ENCODE results near the gene MAOB.
A peak's percentile ranks its signal among the peaks of the same experiment; 100 is the strongest.

Gene MAOB

GRCh38 chrX:43870011-43870410, 12.2 kb downstream of the MAOB start:
- TF ChIP-seq GATA3 (IDR thresholded peaks at IDR 0.05; ENCODE audit: low read depth, low read length) = no peak
- no peak for TF ChIP-seq GATA2 (IDR thresholded peaks at IDR 0.05; ENCODE audit: low read depth, low read length)

DNA sequence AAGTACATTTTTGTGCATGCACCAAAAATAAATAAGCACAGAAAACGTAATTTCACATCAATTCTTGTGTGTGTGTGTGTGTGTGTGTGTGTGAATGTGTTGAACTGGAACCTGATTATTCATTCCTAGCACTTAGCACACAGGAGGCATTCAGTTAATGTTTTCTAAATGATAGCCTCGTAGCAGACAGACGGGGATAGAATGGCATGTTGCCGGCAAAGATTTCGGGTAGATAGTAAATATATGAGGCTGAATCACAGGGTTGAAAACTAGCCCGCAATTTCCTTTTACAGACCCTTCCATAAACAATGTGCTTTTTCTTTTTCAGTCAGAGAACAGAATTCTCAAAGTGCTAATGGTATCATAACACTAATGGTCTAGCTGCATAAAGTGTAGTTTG, 13.5 kb downstream of the MAOB start:
- TF ChIP-seq GATA2 (IDR thresholded peaks at IDR 0.05; ENCODE audit: low read depth, low read length) (peak; percentile 64; the same call in 1 of the 2 replicates), GATA3 (IDR thresholded peaks at IDR 0.05; ENCODE audit: low read depth, low read length) (no peak)

- no peak for TF ChIP-seq GATA2 (IDR thresholded peaks at IDR 0.05; ENCODE audit: low read depth, low read length)
- TF ChIP-seq GATA3 (IDR thresholded peaks at IDR 0.05; ENCODE audit: low read depth, low read length) = no peak
Observed at GRCh38 chrX:43866423-43866822, 15.8 kb downstream of the MAOB start.

- TF ChIP-seq GATA2 (IDR thresholded peaks at IDR 0.05; ENCODE audit: low read depth, low read length) (no peak), GATA3 (IDR thresholded peaks at IDR 0.05; ENCODE audit: low read depth, low read length) (no peak)
Observed at GRCh38 chrX:43865791-43866190, 16.5 kb downstream of the MAOB start.

GRCh38 chrX:43862434-43862833, 19.8 kb downstream of the MAOB start:
- TF ChIP-seq GATA2 (IDR thresholded peaks at IDR 0.05; ENCODE audit: low read depth, low read length) (no peak), GATA3 (IDR thresholded peaks at IDR 0.05; ENCODE audit: low read depth, low read length) (no peak)

GRCh38 chrX:43861750-43862149, 20.5 kb downstream of the MAOB start:
- no peak for TF ChIP-seq GATA2 (IDR thresholded peaks at IDR 0.05; ENCODE audit: low read depth, low read length)
- TF ChIP-seq GATA3 (IDR thresholded peaks at IDR 0.05; ENCODE audit: low read depth, low read length) = no peak

DNA sequence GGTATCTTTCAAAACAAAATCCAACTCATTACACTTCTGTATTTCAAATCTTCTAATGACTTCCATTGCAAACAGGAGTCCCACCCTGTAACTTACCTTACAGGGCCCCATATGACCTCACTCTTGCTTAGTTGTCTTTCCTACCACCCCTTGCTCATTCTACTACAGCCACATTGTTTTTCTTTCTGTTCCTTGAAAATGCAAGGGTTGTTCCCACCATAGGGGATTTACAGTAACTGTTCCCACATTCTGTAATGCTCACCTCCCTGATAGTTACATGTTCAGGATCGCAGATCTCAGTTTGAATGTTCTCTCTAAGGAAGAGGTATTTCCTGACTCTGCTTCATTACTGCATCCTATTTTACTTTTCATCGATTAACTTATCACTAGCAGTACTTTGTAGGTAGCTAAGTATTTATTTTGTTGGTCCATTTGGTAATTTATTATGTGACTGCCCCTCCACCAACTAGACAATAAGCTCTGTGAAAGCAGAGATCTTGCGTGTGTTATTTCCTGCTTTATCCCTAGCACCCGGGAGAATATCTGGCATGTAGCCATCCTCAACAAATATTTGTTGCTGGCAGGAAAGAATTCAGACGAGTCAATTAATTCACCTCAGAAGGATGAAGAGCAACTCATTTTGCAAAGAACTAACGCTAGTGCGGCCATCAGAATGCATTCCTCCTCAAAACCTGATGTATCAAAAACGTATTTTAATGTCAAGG, 21.4 kb downstream of the MAOB start:
- TF ChIP-seq GATA2 (IDR thresholded peaks at IDR 0.05; ENCODE audit: low read depth, low read length) (no peak), GATA3 (IDR thresholded peaks at IDR 0.05; ENCODE audit: low read depth, low read length) (no peak)

DNA sequence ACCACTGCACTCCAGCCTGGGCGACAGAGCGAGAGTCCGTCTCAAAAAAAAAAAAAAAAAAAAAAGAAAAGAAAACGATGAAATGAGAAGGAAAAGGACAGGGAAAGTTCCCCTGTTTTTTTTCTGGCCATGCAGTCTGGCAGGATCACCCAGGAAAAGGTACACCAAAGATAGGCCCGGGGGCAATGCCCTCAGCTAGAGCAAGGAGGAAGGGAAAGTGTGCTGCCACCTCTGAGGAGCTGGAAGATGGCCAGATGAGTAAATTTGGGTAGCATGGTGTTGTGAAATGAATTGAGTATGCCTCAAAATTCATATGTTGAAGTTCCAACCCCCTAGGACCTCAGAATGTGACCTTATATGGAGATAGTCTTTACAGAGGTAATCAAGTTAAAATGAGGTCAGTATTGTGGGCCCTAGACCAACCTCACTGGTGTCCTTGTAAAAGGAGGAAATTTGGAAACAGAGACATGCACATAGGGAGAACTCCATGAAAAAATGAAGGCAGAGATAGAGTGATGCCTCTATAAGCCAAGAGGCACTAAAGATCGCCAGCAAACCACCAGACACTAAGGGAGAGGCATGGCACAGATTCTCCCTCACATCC, 28.9 kb downstream of the MAOB start:
- TF ChIP-seq GATA3 (IDR thresholded peaks at IDR 0.05; ENCODE audit: low read depth, low read length) = no peak
- TF ChIP-seq GATA2 (IDR thresholded peaks at IDR 0.05; ENCODE audit: low read depth, low read length) = no peak

DNA sequence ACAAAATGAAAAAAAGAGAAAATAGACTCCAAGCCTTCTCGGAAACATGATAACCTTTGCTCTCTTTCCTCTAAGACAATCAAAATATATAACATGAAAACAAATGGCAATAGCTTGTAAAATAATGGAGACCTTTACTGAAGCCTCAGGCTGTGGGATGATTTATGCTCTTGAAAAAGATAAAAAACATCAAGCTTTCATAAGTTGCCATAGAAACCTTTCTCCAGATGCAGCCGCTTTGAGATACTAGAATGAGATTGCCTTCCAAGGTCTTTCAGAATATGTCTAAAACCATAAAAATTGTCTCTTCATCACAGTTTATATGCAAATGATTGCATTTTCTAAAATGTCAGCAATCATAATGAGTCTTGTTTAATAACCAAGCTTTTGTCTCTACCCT, 31.6 kb downstream of the MAOB start:
- TF ChIP-seq GATA3 (IDR thresholded peaks at IDR 0.05; ENCODE audit: low read depth, low read length) (peak; percentile 47), GATA2 (IDR thresholded peaks at IDR 0.05; ENCODE audit: low read depth, low read length) (peak; percentile 67; the same call in 1 of the 2 replicates)

DNA sequence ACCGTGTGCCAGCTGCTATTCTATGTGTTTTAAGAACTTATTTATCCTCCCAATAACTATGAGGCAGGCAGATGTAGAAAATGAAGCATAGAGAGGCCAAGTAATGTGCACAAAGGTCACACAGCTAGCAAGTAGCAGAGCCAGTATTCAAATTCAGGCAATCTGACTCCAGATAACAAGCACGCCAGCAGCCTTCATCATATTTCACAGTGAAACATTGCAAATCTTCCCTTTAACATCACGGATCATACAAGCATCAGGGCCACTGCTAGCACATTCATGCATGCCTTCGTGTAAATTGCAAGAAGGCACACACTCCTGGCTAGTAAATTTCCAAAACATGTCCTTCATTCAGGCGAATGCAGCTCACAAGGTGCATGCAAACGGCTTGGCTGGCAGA, 33.1 kb downstream of the MAOB start:
- TF ChIP-seq GATA2 (IDR thresholded peaks at IDR 0.05; ENCODE audit: low read depth, low read length) = no peak
- no peak for TF ChIP-seq GATA3 (IDR thresholded peaks at IDR 0.05; ENCODE audit: low read depth, low read length)

DNA sequence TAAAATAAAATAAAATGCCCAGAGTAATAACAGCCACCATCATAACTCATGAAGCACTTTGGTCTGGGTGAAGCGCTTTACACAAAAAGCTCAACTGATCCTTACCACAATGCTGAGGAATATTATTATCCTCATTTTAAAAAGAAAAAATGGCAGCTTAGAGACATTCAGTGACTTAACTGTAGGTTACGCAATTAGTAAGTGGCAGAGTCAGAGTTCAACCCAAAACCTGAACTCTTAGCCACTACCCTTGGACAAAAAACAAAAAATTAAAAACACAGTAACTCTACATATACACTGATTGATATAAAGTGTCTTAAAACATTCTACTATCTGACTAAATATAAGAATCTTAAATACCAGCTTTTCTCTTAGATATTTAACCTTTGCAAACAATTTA, 34.9 kb downstream of the MAOB start:
- TF ChIP-seq GATA3 (IDR thresholded peaks at IDR 0.05; ENCODE audit: low read depth, low read length) = no peak
- no peak for TF ChIP-seq GATA2 (IDR thresholded peaks at IDR 0.05; ENCODE audit: low read depth, low read length)

DNA sequence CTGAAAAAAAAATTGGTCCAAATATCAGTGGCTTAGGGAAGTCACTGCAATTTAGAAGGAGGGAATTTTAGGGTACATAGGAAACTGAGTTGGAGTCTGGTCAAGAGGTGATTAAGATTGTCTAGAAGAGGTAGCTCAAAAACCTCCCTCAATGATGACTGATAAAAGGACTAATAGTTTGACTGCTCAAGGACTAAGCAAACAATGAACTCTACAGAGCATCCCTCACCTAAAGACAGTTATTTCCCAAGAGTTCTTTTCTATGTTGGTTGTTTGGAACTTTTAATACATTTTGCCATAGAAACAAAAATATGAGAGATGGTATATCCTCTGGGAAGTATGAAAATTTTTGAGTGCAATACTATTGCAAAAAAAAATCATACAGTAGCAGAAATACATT, 35.7 kb downstream of the MAOB start:
- no peak for TF ChIP-seq GATA2 (IDR thresholded peaks at IDR 0.05; ENCODE audit: low read depth, low read length)
- TF ChIP-seq GATA3 (IDR thresholded peaks at IDR 0.05; ENCODE audit: low read depth, low read length) = no peak

DNA sequence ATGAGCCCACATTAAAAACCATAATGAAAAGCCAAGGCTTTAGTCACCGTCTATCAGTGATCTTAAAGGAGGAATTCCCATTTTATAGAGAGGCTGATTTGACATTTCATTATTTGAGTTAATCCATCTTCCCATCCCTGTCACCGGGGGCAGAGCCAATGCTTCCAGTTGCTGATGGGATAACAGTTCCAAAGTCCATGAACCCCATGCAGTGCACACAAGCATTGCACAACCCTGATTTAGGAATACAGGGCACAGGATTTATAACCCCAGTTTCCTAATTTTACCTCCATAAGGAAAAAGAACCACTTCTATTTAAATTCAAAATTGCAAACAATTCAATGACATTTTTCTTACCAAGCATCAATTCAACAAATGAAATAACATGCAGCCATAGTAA, 36.5 kb downstream of the MAOB start:
- no peak for TF ChIP-seq GATA2 (IDR thresholded peaks at IDR 0.05; ENCODE audit: low read depth, low read length)
- TF ChIP-seq GATA3 (IDR thresholded peaks at IDR 0.05; ENCODE audit: low read depth, low read length) = no peak

- TF ChIP-seq GATA3 (IDR thresholded peaks at IDR 0.05; ENCODE audit: low read depth, low read length) (no peak), GATA2 (IDR thresholded peaks at IDR 0.05; ENCODE audit: low read depth, low read length) (no peak)
Observed at GRCh38 chrX:43840265-43840664, 42.0 kb downstream of the MAOB start.

GRCh38 chrX:43836435-43837184, 45.6 kb downstream of the MAOB start:
- no peak for TF ChIP-seq GATA2 (IDR thresholded peaks at IDR 0.05; ENCODE audit: low read depth, low read length)
- no peak for TF ChIP-seq GATA3 (IDR thresholded peaks at IDR 0.05; ENCODE audit: low read depth, low read length)
